Right renal pelvis (tissue), 4 donors: Measurements from ENCODE around the gene GDF11. TPM values are rescaled to one million over a fixed set of nuclear protein-coding genes. Genes with fewer than 3 reads are reported as not detected.

Experiments
- DNase-seq, 4 donors: peaks; one replicate each; pipeline ENCODE4 v3.0.0-alpha.2; 2013; ENCODE audit warnings: low read depth in 4 of 4, low spot score in 3 of 4, missing footprints in 1 of 4
- polyA plus RNA-seq, 4 donors: library from polyadenylated mRNA; unstranded; fragments of 120-200 nt; gene quantifications; one replicate each; pipeline ENCODE4 v1.2.1, GENCODE V29; 2013; ENCODE audit not compliant: insufficient read length in 4 of 4

Gene GDF11
- polyA plus RNA-seq, 4 donors, result 22.3 to 25.2 (median 24.5) TPM

DNA sequence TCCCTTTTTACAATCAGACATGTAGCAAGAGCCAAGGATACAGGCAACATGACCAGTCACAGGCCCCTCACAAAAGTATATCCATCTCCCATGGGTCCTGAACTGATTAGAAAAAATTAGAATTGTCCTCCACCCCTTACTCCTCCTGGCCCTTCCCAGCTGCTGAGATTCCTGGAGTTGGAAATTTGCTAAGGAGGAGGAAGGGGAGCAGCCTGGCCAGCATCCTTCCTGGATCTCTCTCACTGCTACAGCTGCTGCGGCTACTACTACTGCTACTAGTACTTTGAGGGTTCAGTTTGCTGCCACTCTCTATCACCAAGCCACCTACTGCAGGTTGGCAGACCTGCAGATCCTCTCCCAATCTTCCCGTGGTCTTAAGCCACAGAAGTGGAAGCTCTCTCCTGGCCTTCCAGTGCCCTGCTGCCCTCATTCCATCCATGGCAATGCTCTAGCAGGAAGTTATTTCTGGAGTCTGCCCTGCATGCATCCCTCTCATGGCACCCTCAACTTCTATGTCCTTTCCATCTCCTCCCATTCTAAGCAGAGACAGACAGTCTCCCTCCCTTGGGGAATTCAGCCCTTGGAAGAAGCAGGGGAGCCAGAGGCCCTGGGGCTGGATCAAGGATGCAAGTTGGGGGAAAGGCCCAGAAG is 36.2 kb upstream of the GDF11 start:
- DNase-seq, result no peak

GRCh38 chr12:55707219-55707671 is 35.7 kb upstream of the GDF11 start:
- DNase-seq, result no peak

DNA sequence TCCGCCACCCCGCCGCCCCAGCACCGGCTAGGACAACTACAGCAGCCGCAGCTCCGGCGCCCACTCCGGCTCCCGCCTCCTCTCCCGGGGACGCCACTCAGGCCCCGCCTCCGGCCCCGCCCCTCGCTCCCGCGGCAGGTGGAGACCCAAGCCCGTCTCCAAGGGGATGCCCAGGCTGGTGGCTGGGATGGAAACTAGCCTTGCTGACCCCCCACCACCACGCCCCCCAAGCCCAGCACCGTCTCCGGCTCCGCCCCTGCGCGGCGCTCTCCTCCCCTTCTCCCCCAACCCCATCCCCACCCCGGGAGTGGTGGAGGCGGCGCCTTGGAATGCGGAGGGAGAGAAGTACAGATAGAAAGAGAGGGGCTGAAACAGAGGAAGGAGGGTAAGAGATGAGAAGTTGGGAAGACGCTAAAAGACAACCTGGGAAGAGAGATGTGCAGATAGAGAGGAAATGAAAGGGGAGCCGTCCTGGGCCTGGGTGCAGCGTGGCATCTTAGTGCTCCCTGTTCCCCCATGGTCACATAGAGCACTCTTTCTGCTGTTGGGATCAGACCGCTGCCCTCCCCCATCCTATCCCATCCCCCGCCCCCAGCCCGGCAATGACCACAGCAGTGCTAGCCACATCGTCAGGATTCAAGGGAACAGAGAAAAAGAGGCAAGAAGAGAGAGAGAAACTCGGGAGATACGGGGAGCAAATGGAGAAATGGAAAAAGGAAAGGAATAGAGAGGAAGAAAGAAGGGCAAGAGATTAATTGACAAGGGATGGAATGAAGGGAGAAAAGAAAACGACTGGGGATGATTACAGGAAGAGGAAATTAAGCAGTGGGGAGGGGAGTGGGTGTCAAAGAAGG is 34.9 kb upstream of the GDF11 start, which contains the start of gene ITGA7:
Gene ITGA7, minus strand, starts transcription at position 64 of the 854 bp plus-strand sequence. CDS start 222 bp downstream, outside the sequence.
- DNase-seq, result no peak

- DNase-seq, result no peak
Observed at GRCh38 chr12:55708695-55709233, 34.2 kb upstream of the GDF11 start.

DNA sequence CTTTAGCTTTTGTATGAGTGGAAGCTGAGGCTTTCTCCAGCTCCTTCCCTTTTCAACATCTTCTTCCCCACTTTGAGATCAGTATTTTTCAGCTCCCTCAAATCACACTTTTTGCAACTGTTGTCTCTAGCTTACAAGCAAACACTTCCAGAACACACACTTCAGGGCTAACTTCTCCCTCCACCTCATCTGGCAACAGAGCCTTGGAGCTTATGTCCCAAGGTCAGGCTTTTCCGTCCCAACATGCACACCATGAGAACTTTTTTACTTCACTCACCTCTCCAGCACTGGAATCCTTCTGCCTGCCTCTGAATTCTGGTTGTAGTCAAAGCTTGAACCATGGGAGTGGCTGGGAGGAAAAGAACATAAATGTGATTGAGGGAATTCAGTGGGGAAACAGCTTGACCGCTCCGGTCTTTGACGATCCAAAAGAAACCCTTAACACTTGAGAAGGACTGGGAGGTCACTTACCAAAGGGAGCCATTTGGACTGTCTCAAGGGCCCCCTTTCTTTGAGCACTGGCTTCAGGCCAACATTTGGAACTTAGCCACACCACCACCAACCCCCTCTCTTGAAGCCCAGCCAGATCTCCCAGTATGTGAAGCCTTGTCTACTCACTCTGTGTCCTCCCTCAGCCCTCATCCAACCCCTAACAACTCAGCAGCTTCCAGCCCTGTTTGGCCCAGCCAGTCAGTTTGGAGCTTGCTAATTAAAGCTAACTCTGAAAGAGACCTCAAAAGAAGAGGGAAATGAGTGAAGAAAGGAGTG is 31.0 kb upstream of the GDF11 start:
- no peak for DNase-seq

GRCh38 chr12:55712700-55713415 is 30.1 kb upstream of the GDF11 start:
- DNase-seq, result no peak

- DNase-seq, result no peak
Observed at GRCh38 chr12:55713721-55714120, 29.2 kb upstream of the GDF11 start.

DNA sequence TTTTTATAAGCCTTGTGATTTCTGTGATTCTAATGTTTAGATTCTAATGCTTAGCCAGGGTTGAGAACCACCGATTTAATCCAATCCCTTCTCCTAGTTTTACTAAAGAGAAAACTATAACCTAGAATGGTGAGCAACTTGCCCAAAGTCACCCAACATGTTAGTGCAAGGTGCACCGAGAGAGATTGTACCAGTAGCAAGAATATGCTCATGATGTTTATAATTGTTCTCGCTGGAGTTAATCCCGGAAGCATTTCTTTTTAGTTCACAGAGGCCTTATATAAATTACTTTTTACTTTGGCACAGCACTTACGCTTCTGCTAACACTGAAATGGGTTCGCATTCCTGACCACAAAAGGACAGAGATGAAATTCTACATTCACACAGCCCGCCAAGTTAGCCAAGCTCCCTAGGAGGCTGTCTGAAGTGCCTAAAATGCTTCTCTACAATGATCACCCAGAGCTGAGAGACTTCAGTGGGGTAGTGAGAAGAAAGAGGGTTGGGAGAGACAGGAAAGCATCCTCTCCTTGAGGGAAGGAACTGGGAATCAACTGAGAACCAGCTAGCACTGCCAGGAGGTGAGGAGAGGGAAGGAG is 27.7 kb upstream of the GDF11 start:
- DNase-seq, result no peak

DNA sequence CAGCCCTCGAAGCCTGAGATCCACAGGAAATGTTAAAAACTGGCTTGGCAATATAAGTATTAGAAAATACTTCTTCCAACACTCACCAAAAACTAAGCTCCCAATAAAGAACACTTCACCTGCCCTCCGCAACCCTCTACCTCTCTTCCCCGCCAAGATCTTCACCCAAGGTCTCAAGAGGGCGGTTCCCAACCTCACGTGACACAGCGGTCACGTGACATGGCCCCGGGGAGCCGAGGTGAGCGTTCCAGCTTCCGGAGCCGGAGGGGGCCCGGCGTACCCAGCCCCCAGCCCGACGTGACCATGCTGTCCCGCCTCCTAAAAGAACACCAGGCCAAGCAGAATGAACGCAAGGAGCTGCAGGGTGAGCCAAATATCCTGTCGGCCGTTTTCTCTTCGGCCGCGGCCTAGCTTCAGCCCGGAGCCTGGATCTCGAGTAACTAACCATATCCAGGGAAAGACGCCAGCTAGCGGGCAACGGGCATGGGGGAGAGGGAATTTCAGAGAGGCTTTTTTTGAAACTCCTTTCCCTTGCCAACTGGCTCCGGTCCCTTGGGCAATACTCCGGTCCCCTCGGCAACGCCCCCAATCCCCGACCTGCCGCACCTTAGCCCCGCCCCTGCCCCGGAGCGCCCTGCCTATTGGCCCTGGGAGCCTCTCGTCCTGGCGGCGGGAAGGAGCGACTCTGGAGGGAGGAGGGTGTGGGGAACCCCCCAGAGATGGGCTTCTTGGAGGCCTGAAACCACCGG is 26.9 kb upstream of the GDF11 start, which contains the start of gene BLOC1S1:
Gene BLOC1S1, plus strand, starts transcription at position 214 of the 749 bp plus-strand sequence. Its CDS starts 6 bp downstream, at position 220.
- DNase-seq, result peak; percentile 91 to 98 (median 94)

GRCh38 chr12:55716582-55716957 is 26.4 kb upstream of the GDF11 start:
- DNase-seq, result no peak

- no peak for DNase-seq
Observed at GRCh38 chr12:55717011-55718007, 25.6 kb upstream of the GDF11 start.

- DNase-seq, result no peak
Observed at GRCh38 chr12:55718015-55718414, 24.9 kb upstream of the GDF11 start.

DNA sequence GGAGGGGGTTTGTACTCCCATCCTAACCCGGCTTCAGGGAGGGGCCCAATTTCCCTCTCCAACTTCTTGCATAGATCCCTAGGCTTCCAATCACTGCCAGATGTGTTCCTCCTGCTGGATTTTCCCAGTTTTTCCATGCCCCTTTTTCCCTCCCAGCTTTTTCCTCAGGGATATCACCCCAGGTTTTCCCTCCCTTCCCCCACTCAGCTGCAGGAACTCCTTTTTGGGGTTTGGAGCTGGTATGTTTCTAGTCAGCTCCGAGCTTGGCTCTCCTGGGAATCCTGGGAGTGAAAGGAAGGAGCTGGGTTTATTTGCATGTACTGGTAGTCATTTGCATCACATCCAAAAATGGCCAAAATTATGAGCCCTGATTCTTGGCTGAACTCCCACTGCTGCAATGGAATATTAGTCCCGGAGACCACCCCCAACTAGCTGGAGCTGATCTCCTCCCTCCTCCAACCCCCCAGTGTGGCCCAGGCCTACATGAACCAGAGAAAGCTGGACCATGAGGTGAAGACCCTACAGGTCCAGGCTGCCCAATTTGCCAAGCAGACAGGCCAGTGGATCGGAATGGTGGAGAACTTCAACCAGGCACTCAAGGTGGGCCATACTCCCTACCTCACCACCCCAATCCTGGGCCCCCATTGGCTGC is 24.2 kb upstream of the GDF11 start:
- no peak for DNase-seq

DNA sequence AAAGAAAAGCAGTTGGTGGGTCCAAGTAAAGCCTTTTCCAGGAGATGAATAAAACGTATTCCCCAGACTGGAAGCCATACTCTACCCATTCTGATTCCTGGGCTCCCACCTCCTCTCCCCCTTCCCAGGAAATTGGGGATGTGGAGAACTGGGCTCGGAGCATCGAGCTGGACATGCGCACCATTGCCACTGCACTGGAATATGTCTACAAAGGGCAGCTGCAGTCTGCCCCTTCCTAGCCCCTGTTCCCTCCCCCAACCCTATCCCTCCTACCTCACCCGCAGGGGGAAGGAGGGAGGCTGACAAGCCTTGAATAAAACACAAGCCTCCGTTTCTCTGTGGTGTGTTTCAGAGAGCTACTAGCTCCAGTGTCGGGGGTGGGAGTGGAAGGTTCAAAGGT is 23.6 kb upstream of the GDF11 start:
- DNase-seq, result no peak

DNA sequence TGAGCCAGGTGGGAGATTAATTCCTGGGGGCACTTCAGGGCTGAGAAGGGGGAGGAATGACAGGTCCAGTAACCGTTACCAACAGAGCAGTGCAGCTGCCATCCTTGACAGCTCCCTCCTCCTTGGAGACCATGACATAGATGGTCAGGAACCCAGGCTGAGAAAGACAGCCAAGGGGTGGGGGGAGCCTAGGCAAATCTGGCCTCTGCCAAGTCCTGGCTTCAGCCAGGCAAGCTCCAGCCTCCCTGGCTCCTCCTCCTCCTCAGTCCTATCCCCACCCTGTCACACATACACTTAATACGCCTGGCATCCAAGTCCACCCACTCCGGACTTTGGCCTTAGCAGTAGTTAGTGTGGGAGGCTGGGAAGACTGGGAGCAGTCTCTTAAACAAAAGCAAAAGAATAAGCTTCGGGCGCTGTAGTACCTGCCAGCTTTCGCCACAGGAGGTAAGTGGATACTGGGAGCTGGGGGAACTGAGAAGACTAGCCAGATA is 22.8 kb upstream of the GDF11 start, which contains the start of gene RDH5:
Gene RDH5, plus strand, starts transcription at position 323 of the 494 bp plus-strand sequence. CDS start 792 bp downstream, outside the sequence.
- no peak for DNase-seq

DNA sequence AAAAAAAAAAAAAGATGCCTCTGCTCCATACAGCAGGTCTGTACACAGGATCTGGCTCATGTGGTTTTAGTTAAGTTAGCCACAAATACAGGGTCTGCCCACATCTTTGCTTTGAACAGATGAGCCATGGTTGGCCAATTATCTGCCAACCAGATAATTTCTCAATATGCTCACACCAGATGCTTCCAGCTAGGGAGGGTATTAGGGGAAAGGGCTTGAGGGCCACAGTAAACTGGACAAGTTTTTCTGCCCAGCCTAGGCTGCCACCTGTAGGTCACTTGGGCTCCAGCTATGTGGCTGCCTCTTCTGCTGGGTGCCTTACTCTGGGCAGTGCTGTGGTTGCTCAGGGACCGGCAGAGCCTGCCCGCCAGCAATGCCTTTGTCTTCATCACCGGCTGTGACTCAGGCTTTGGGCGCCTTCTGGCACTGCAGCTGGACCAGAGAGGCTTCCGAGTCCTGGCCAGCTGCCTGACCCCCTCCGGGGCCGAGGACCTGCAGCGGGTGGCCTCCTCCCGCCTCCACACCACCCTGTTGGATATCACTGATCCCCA is 22.0 kb upstream of the GDF11 start:
- no peak for DNase-seq
